Suppressor macrophage treated with lipopolysaccharide for 4 hours (primary cell): ENCODE measurements around the gene EML1.
A peak's percentile ranks its signal among the peaks of the same experiment; 100 is the strongest.

ENCODE experiments used
- DNase-seq: peaks from one replicate; pipeline ENCODE4 v3.0.0-alpha.2; 2020

Gene EML1

DNA sequence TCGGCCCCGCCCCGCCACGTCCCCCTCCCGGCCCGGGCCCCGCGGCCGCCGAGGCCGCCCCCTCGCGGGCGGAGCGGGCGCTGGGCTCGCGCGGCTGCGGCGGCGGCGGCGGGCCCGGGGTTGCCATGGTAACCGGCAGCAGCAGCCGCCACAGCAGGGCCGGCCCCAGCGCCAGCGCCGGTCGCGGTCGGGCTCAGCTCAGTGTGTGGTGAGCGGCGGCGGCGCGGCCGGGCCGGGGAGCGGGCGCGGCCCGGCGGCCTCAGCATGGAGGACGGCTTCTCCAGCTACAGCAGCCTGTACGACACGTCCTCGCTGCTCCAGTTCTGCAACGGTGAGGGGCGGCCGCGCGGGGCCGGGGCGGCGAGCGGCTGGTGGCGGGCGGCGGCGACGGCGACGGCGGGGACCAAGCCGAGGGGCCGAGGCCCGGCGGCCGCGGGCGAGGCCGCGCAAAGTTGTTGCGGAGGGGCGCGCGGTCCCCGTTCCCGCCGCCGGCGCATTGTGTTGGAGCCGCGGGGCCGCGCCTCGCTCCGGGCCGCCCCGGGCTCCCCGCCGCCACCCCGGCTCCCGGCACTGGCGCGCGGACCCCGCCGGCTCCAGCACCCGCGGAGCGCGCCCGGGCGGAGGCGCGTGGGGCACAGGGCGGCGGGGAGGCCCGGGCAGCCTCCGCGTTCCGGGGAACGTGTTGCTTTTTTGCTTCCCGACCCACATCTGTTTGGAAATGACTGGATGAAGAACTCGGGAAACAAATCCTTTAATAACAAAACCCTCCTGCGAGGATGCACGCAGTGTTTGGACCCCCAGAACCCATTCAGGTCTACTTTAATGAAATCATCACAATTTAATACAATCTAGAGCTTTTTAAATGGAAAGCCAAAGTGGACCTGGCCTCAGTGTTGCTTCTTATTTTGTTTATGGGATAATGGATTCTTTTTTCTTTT lies at the start of gene EML1:
TSS of gene EML1 (plus strand) at position 201 of the 938 bp plus-strand sequence. CDS start at position 265, 64 bp downstream.
- DNase-seq = peak; percentile 67

- DNase-seq = no peak
These were observed 48.9 kb upstream of the EML1 start for GRCh38 chr14:99744199-99744872.

GRCh38 chr14:99744873-99745224 lies 48.4 kb upstream of the EML1 start:
- DNase-seq = no peak

GRCh38 chr14:99745307-99745951 lies 47.8 kb upstream of the EML1 start:
- DNase-seq = no peak

GRCh38 chr14:99747167-99747566 lies 46.0 kb upstream of the EML1 start:
- DNase-seq = no peak

- DNase-seq = no peak
These were observed 45.5 kb upstream of the EML1 start for GRCh38 chr14:99747582-99748330.

DNA sequence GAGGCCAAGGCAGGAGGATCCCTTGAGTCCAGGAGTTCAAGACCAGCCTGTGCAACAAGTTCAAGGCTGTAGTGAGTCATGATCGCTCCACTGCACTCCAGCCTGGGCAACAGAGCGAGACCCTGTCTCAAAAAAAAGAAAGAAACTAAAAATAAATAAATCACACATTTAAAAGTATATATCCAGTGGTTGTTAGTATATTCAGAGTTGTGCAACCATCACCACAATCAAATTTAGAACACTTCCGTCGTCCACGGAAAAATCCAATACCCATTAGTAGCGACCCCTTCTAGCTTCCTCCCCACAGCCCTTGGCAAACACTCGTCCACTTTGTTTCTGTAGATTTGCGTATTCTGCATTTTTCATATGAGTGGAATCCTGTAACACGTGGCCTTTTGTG lies 44.7 kb upstream of the EML1 start:
- no peak for DNase-seq

DNA sequence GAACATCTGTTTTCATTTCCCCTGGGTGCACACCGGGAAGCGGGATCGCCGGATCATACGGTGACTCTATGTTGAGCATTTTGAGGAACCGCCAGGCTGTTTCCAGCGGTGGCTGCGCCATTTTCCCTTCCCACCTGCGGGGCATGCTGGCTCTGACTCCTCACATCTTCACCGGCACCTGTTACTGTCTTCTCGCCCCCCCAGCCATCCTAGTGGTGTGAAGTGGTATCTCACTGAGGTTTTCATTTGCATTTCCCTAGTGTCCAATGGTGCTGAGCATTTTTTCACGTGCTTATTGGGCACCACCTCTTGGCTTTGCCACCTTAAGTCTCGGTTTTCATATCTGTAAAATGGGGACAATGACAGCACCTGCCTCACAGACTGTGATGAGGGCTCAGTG lies 44.1 kb upstream of the EML1 start:
- DNase-seq = no peak

- DNase-seq = no peak
These were observed 43.2 kb upstream of the EML1 start for GRCh38 chr14:99749763-99750715.

DNA sequence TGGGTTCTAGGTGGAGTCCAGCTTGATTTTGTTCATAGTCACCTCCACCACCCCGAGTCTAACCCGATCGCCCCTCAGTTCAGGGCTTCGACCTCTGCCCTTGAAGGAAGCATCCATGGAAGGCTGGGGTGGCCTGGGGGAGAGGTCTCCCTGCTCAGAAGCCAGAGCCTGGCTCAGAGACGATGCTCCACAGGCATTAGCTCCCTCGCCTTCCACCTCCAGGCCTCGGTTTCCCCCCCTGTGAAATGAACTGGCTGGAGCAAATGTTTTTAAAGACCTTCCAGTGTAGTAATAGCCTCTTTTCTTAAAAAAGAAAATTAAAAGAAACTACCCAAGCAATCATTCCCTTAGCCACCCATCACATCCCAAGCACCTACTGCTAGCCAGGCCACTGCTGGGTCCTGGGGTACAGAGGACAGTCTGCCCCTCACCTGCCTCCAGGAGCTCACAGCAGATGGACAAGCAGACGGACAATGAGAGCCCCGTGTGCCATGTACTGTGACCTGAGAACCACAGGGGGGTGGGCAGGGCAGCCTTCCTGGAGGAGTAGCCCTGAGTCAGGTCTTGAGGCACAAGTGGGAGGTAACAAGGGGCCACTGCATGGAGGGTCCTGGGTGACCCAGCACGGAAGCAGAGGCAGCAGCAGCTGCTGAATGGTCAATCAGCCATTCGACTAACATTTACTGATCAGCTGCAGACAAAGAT lies 42.3 kb upstream of the EML1 start:
- DNase-seq = no peak

DNA sequence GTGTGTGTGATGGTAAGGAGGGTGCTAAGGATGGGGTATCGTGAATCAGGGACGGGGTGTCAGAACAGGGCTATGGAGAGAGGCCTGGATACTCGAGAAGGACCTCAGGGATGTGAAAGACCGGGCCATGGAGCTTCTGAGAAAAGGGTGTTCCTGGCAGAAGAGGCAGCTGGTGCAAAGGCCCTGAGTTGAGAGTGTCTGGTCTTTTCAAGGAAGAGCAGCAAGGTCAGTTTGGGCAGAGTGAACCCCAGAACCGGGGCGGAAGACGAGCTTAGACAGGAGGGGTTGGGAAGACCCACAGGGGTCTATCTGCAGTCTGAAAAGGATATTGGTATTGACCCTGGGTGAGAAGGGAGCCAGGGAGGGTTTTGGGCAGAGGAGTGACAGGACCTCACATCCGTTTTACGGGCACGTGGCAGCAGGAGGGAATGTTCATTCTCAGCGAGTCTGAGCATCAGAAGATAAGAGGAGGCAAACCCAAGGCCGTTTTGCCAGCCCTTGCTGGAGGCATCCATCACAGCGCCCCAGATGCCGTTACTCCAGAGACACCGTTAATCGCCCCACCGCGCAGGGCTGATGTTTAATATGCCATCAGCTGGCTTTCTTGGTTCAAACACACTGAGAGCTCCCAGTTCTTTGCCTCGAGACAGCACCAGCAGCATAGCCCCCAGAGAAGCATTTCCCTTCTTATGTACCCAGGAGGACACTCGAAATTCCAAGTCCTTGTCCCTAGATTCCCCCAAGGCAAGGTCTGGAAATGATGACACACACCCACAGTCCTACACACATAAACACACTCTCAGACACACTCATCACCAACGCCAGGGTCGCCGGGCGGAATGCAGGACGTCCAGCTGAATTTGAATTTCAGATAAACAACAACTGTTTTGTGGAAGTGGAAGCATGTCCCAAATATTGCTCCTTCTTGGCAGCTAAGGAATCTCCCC lies 41.4 kb upstream of the EML1 start:
- no peak for DNase-seq

DNA sequence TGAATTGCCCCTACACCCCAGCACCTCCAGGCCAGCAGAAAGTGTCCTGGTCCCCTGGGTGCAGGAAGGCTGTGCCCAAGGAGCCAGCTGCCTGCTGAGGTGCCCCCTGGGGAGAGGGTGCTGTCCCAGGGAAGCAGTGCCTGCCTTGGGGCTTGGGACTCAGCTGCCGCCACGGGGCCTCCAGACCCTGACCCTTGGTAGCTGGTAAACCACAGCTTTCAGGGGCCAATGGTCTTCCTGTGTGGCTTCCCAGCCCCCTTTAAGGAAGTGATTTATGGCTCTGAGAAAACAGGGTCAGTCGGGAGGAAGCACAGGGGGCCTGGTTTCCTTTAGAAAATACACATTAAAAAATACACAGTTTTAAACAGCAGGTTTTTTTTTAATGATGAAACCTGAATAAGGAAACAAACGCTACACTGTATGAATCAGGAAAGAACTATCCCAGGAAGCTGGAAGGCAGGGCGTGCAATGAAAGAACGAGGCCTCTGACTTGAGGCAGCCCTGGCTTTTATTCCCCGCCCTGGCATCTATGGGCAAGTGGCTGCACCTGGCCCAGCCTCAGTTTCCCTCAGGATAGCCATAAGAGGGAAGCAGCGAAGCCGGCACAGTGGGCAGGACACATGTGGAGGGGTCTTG lies 40.6 kb upstream of the EML1 start:
- no peak for DNase-seq

DNA sequence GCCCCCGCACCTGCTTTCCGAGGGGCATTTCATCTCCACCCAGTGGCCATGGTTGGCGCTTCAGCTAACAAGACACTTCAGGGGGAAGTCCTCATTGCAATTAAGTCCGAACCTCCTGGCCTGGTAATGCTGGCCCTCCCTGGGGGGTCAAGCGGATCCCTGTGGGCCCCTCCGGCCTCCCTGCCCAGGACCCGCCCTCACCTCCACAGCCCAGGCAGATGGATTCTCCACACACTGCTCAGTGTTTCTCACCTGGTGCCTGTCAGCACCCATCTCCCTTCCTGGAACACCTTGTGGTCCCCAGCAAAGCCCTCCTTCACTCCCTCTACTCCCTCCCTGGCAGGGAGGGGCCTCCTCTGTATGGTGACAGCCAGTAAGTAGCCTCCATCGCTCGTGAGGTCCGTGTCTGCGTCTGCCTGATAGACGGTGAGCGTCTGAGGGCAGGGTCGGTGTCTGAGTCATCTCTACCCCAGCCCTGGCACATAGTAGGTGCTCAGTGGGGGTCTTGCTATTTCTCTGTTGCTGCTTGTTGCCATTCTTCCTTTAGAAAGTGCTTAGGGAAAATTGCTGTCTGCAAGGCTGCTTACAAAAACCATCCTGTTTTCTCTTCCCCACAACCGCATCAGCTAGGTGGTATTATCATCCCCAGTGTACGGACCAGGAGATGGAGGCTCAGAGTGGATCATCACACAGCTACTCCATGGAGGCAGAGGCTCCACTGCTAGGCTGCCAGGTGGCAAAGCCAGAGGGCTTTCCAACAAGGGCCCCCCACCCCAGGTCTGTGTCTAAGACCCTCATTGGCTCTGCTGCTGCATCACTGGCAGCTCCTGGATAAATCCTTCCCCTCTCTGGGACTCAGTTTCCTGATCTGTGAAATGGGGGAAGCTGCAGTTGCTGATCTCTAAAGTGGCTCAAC lies 39.7 kb upstream of the EML1 start:
- DNase-seq = no peak

- no peak for DNase-seq
These were observed 38.8 kb upstream of the EML1 start for GRCh38 chr14:99754141-99755067.

- DNase-seq = no peak
These were observed 38.2 kb upstream of the EML1 start for GRCh38 chr14:99755068-99755405.

- DNase-seq = no peak
These were observed 37.3 kb upstream of the EML1 start for GRCh38 chr14:99755629-99756603.
